GM21619 (cell line): ENCODE results near the gene UNKL.

Source experiments
- ATAC-seq: cut with Tn5 transposase; IDR thresholded peaks from one replicate; pipeline ENCODE4 v1.9.1; 2021; ENCODE audit not compliant: unreplicated experiment

Gene UNKL

GRCh38 chr16:1414532-1415260, at the start of gene UNKL:
TSS of gene UNKL (minus strand) at chr16:1414704. CDS start at chr16:1414691, 13 bp downstream.
- ATAC-seq = peak; percentile 44

GRCh38 chr16:1461146-1461545, 46.6 kb upstream of the UNKL start:
- no peak for ATAC-seq

- no peak for ATAC-seq
Measured at GRCh38 chr16:1460602-1461138, 46.2 kb upstream of the UNKL start.

- ATAC-seq = no peak
Measured at GRCh38 chr16:1459967-1460366, 45.5 kb upstream of the UNKL start.

GRCh38 chr16:1458977-1459341, 44.5 kb upstream of the UNKL start:
- no peak for ATAC-seq

GRCh38 chr16:1458336-1458976, 44.0 kb upstream of the UNKL start:
- ATAC-seq = no peak

GRCh38 chr16:1457489-1458245, 43.2 kb upstream of the UNKL start:
- no peak for ATAC-seq

- no peak for ATAC-seq
Measured at GRCh38 chr16:1456951-1457350, 42.4 kb upstream of the UNKL start.

- ATAC-seq = no peak
Measured at GRCh38 chr16:1455190-1456171, 41.0 kb upstream of the UNKL start.

- no peak for ATAC-seq
Measured at GRCh38 chr16:1454561-1454960, 40.1 kb upstream of the UNKL start.

GRCh38 chr16:1453316-1453715, 38.8 kb upstream of the UNKL start:
- no peak for ATAC-seq

- no peak for ATAC-seq
Measured at GRCh38 chr16:1452530-1452929, 38.0 kb upstream of the UNKL start.

- ATAC-seq = no peak
Measured at GRCh38 chr16:1451702-1452392, 37.3 kb upstream of the UNKL start.

- ATAC-seq = no peak
Measured at GRCh38 chr16:1450841-1451240, 36.3 kb upstream of the UNKL start.

- ATAC-seq = no peak
Measured at GRCh38 chr16:1450218-1450617, 35.7 kb upstream of the UNKL start.

GRCh38 chr16:1449201-1449788, 34.8 kb upstream of the UNKL start:
- no peak for ATAC-seq

GRCh38 chr16:1448536-1449116, 34.1 kb upstream of the UNKL start:
- ATAC-seq = no peak

- no peak for ATAC-seq
Measured at GRCh38 chr16:1447965-1448364, 33.5 kb upstream of the UNKL start.
